Measurements from ENCODE around the gene MRPL20. TPM values are rescaled to one million over a fixed set of nuclear protein-coding genes. Genes with fewer than 3 reads are reported as not detected.

MRPL20 gene
- total RNA-seq, 4 donors from 2014 or later: 58.2 to 94.1 (median 78.2) TPM

DNA sequence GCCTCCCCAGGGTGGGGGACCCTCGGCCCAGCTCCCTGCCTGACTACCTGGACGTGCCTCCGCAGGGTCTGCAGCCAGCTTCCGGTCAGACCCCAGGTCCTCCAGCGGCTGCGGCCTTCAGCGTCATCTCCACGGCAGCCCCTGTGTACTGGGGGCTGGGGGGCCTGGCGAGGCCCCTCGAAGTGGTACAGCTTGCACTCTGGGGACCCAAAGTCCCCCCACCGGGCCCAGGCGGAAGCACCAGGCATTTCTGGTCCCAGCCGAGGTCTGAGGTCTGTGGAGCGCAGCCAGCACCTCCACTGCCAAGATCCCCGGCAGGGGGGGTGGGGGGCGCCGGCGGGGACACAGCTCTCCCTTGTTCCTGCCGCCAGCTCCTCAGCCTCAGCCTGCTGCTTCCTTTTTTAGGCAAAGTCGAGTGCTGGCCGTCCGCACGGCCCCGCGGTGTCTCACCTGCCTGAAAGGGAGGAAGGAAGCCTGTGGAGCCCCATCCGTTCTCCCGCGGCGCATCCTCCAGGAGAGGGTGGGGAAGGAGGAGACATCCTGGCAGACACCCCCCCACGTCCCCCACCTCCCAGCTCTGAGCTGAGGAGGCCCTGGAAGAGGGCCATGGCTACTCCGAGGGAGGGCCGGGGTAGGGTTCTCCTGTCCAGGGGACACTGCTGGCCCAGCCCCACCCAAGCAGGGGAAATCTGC is 27.2 kb upstream of the MRPL20 start:
- Histone ChIP-seq H3K27ac (peak overlapping the region; percentile 66 to 91 (median 76)), H3K36me3 (no peaks in the 10 kb centered on the region), H3K9me3 (peaks cover 0 to 2% (median 0%) of the 10 kb centered on the region in 4 donors), H3K4me3 (peak overlapping the region in 3 of 4 donors; percentile 9 to 31 (median 16)), H3K27me3 (no peaks in the 10 kb centered on the region), H3K4me1 (peaks cover 9 to 85% (median 30%) of the 10 kb centered on the region in 4 donors)
- no peak for DNase-seq
- TF ChIP-seq POLR2A (IDR thresholded peaks at IDR 0.05): no peak
- TF ChIP-seq, protein P1, sequence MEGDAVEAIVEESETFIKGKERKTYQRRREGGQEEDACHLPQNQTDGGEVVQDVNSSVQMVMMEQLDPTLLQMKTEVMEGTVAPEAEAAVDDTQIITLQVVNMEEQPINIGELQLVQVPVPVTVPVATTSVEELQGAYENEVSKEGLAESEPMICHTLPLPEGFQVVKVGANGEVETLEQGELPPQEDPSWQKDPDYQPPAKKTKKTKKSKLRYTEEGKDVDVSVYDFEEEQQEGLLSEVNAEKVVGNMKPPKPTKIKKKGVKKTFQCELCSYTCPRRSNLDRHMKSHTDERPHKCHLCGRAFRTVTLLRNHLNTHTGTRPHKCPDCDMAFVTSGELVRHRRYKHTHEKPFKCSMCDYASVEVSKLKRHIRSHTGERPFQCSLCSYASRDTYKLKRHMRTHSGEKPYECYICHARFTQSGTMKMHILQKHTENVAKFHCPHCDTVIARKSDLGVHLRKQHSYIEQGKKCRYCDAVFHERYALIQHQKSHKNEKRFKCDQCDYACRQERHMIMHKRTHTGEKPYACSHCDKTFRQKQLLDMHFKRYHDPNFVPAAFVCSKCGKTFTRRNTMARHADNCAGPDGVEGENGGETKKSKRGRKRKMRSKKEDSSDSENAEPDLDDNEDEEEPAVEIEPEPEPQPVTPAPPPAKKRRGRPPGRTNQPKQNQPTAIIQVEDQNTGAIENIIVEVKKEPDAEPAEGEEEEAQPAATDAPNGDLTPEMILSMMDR (IDR thresholded peaks at IDR 0.05): no peak

DNA sequence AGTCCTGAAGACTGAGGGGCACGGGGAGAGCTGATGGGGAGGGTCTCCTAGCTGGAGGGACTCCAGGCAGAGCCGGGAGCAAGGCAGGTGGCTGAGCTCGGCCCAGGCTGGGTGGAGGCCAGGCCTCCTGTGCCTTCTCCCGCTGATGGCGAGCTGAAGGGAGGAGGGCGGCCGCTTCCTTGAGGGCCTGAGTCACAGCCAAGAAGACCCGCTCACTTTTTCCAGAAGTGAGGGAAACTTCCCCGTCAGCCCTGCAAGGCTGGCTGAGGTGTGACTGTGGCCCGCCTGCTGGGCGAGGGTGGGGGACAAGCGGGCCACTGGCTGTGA is 26.7 kb upstream of the MRPL20 start:
- Histone ChIP-seq H3K27me3 (no peaks in the 10 kb centered on the region), H3K4me1 (peaks cover 9 to 85% (median 30%) of the 10 kb centered on the region in 4 donors), H3K9me3 (peaks cover 0 to 2% (median 0%) of the 10 kb centered on the region in 4 donors), H3K27ac (peak overlapping the region; percentile 66 to 91 (median 76)), H3K36me3 (no peaks in the 10 kb centered on the region), H3K4me3 (peak overlapping the region in 3 of 4 donors; percentile 9 to 31 (median 16))
- DNase-seq: no peak
- TF ChIP-seq POLR2A (IDR thresholded peaks at IDR 0.05): no peak
- TF ChIP-seq, protein P1 (IDR thresholded peaks at IDR 0.05): no peak

GRCh38 chr1:1432951-1433803 is 26.1 kb upstream of the MRPL20 start:
- peaks cover 0 to 2% (median 0%) of the 10 kb centered on the region in 4 donors for H3K9me3 ChIP-seq
- peak overlapping the region in 2 of 4 donors; percentile 16 to 31 for H3K4me3 ChIP-seq
- peak overlapping the region; percentile 67 to 91 (median 76) for H3K27ac ChIP-seq
- TF ChIP-seq POLR2A (IDR thresholded peaks at IDR 0.05): no peak
- TF ChIP-seq, protein P1 (IDR thresholded peaks at IDR 0.05): peak in 1 of 6 experiments; percentile 10
- H3K4me1 ChIP-seq: peaks cover 9 to 80% (median 30%) of the 10 kb centered on the region in 4 donors
- no peaks in the 10 kb centered on the region for H3K27me3 ChIP-seq
- DNase-seq: peak in 2 of 3 donors; percentile 80 to 90
- no peaks in the 10 kb centered on the region for H3K36me3 ChIP-seq

GRCh38 chr1:1432274-1432950 is 25.3 kb upstream of the MRPL20 start:
- peak overlapping the region; percentile 67 to 91 (median 76) for H3K27ac ChIP-seq
- H3K9me3 ChIP-seq: peaks cover 0 to 2% (median 0%) of the 10 kb centered on the region in 4 donors
- H3K36me3 ChIP-seq: no peaks in the 10 kb centered on the region
- no peak overlapping the region for H3K4me3 ChIP-seq
- peaks cover 9 to 74% (median 32%) of the 10 kb centered on the region in 4 donors for H3K4me1 ChIP-seq
- DNase-seq: no peak
- H3K27me3 ChIP-seq: no peaks in the 10 kb centered on the region
- TF ChIP-seq POLR2A (IDR thresholded peaks at IDR 0.05): no peak
- TF ChIP-seq, protein P1 (IDR thresholded peaks at IDR 0.05): no peak

DNA sequence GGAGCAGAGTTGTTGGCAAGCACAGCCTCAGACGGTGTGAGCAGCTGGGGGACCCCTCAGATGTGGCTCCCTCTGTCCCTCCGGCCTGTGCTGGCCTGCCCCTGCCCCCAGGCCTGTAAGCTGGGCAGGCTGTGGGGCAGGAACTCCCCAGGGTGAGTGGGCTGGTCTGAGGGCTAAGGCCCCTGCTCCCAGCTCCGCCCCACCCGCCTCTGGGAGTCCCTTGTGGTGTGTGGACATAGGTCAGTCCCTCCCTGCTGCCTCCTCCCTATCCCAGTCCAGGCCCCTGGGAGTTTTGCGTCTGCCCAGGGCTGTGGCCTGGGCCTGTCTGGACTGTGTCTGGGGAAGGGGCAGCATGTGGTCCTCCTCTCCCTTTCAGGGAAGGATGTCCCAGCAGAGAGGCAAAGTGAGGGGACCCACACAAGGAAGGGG is 24.8 kb upstream of the MRPL20 start:
- Histone ChIP-seq H3K4me1 (peaks cover 9 to 72% (median 32%) of the 10 kb centered on the region in 4 donors), H3K4me3 (no peak overlapping the region), H3K36me3 (no peaks in the 10 kb centered on the region), H3K27me3 (no peaks in the 10 kb centered on the region), H3K27ac (peak overlapping the region; percentile 67 to 91 (median 76)), H3K9me3 (peaks cover 0 to 2% (median 0%) of the 10 kb centered on the region in 4 donors)
- DNase-seq: no peak
- TF ChIP-seq, protein P1 (IDR thresholded peaks at IDR 0.05): no peak
- no peak for TF ChIP-seq POLR2A (IDR thresholded peaks at IDR 0.05)

Measured in Peyer's patch (tissue), 4 donors.